MM.1S (cell line): Measurements from ENCODE around the gene RASSF9.

Source experiments
- DNase-seq: peaks from one replicate; pipeline ENCODE4 v3.0.0-alpha.2; 2015
- H2AFZ ChIP-seq: fragments of 300-600 bp; sonication (generic); 2 replicates; pipeline ENCODE4 v1.6.0; 2016; ENCODE audit warnings: antibody characterized with exemption, low read length
- H3F3A ChIP-seq: fragments of 300-600 bp; sonication (generic); 2 replicates; pipeline ENCODE4 v1.6.1; 2016; ENCODE audit warnings: mild to moderate bottlenecking, antibody characterized with exemption, low read length, moderate library complexity, mixed read lengths; ENCODE audit not compliant: insufficient read depth
- H3K27ac ChIP-seq: fragments of 300-600 bp; sonication (generic); 2 replicates; pipeline ENCODE4 v1.5.1; 2016; ENCODE audit warnings: mild to moderate bottlenecking, low read length
- H3K27me3 ChIP-seq: fragments of 300-600 bp; sonication (generic); replicated peaks from 2 replicates; pipeline ENCODE4 v1.6.0; 2016; ENCODE audit warnings: low read length; ENCODE audit not compliant: insufficient read depth
- H3K36me3 ChIP-seq: fragments of 300-600 bp; sonication (generic); replicated peaks from 2 replicates; pipeline ENCODE4 v1.6.1; 2016; ENCODE audit warnings: mild to moderate bottlenecking, low read length, mixed read lengths; ENCODE audit not compliant: insufficient read depth
- H3K4me1 ChIP-seq: fragments of 300-600 bp; sonication (generic); 2 replicates; pipeline ENCODE4 v1.6.1; 2016; ENCODE audit warnings: low read length, mixed read lengths
- H3K4me2 ChIP-seq: fragments of 300-600 bp; sonication (generic); 2 replicates; pipeline ENCODE4 v1.6.0; 2016; ENCODE audit warnings: low read depth, low read length
- H3K4me3 ChIP-seq: fragments of 300-600 bp; sonication (generic); 2 replicates; pipeline ENCODE4 v1.5.1; 2016; ENCODE audit warnings: low read length, mixed read lengths
- H3K79me2 ChIP-seq: fragments of 300-600 bp; sonication (generic); 2 replicates; pipeline ENCODE4 v1.6.1; 2016; ENCODE audit warnings: mixed run types, low read length, mixed read lengths
- H3K9ac ChIP-seq: fragments of 300-600 bp; sonication (generic); 2 replicates; pipeline ENCODE4 v1.6.1; 2016; ENCODE audit warnings: low read length, mixed read lengths
- H3K9me2 ChIP-seq: fragments of 300-600 bp; sonication (generic); replicated peaks from 2 replicates; pipeline ENCODE4 v1.6.1; 2016; ENCODE audit warnings: mild to moderate bottlenecking, low read length, mixed read lengths; ENCODE audit not compliant: insufficient read depth
- H3K9me3 ChIP-seq: fragments of 300-600 bp; sonication (generic); replicated peaks from 2 replicates; pipeline ENCODE4 v1.6.1; 2016; ENCODE audit warnings: mild to moderate bottlenecking, low read length, mixed read lengths; ENCODE audit not compliant: insufficient read depth
- H4K20me1 ChIP-seq: fragments of 300-600 bp; sonication (generic); 2 replicates; pipeline ENCODE4 v1.6.1; 2016; ENCODE audit warnings: mild to moderate bottlenecking, low read length, moderate library complexity, mixed read lengths; ENCODE audit not compliant: insufficient read depth
- EZH2 ChIP-seq: fragments of 300-600 bp; sonication (generic); optimal IDR thresholded peaks from 2 replicates; pipeline ENCODE3; 2017; ENCODE audit warnings: low read depth, mild to moderate bottlenecking, antibody characterized with exemption, low read length, mixed read lengths
- EZH2phosphoT487 ChIP-seq: fragments of 300-600 bp; sonication (generic); IDR thresholded peaks from 2 replicates; pipeline ENCODE4 v1.6.1; 2018; ENCODE audit warnings: antibody characterized with exemption, low read length
- TF ChIP-seq, protein P1 (sequence below): fragments of 300-600 bp; sonication (generic); IDR thresholded peaks from 2 replicates; pipeline ENCODE4 v1.5.1; 2016; ENCODE audit warnings: antibody characterized with exemption, low read length, mixed read lengths

The RASSF9 gene

DNA sequence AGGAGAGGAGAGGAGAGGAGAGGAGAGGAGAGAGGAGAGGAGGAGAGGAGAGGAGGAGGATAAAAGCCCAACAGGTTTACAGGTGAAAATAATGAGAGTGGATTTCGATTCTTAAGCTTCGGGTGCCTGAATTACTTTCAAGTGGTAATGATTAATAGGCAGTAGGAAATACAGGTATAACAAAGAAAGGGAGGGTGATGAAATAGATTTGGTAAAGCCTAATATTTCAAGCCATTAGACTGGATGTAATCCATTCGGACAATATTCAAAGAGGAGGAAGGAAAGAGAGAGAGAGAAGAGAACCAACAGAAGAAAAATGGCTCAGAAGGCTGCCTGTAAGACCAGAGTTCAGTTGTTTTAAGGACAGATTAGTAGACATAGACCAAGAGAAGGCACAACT, 76.6 kb downstream of the RASSF9 start:
- DNase-seq: no peak
- TF ChIP-seq EZH2 (no peak), EZH2phosphoT487 (no peak)
- TF ChIP-seq, protein P1, sequence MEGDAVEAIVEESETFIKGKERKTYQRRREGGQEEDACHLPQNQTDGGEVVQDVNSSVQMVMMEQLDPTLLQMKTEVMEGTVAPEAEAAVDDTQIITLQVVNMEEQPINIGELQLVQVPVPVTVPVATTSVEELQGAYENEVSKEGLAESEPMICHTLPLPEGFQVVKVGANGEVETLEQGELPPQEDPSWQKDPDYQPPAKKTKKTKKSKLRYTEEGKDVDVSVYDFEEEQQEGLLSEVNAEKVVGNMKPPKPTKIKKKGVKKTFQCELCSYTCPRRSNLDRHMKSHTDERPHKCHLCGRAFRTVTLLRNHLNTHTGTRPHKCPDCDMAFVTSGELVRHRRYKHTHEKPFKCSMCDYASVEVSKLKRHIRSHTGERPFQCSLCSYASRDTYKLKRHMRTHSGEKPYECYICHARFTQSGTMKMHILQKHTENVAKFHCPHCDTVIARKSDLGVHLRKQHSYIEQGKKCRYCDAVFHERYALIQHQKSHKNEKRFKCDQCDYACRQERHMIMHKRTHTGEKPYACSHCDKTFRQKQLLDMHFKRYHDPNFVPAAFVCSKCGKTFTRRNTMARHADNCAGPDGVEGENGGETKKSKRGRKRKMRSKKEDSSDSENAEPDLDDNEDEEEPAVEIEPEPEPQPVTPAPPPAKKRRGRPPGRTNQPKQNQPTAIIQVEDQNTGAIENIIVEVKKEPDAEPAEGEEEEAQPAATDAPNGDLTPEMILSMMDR: no peak
- H3K9me2 ChIP-seq: no peaks in the 10 kb centered on the region
- no peaks in the 10 kb centered on the region for H3K4me1 ChIP-seq
- no peak overlapping the region for H3K4me3 ChIP-seq
- H3K27me3 ChIP-seq: no peaks in the 10 kb centered on the region
- H3K27ac ChIP-seq: no peak overlapping the region
- H3K4me2 ChIP-seq: no peak overlapping the region
- no peaks in the 10 kb centered on the region for H3K9me3 ChIP-seq
- H3F3A ChIP-seq: no peaks in the 10 kb centered on the region
- H4K20me1 ChIP-seq: no peaks in the 10 kb centered on the region
- no peaks in the 10 kb centered on the region for H3K36me3 ChIP-seq
- no peak overlapping the region for H2AFZ ChIP-seq
- no peaks in the 10 kb centered on the region for H3K79me2 ChIP-seq
- no peak overlapping the region for H3K9ac ChIP-seq

- Histone ChIP-seq H3K4me1 (no peaks in the 10 kb centered on the region), H3K9ac (no peak overlapping the region), H3K79me2 (no peaks in the 10 kb centered on the region), H3K4me2 (no peak overlapping the region), H4K20me1 (no peaks in the 10 kb centered on the region), H3K36me3 (no peaks in the 10 kb centered on the region), H3F3A (no peaks in the 10 kb centered on the region), H2AFZ (no peak overlapping the region), H3K27me3 (no peaks in the 10 kb centered on the region), H3K4me3 (no peak overlapping the region), H3K9me3 (no peaks in the 10 kb centered on the region), H3K9me2 (no peaks in the 10 kb centered on the region), H3K27ac (no peak overlapping the region)
- TF ChIP-seq, protein P1: no peak
- TF ChIP-seq EZH2phosphoT487 (no peak), EZH2 (no peak)
- DNase-seq: no peak
Observed at GRCh38 chr12:85759091-85759490, 77.1 kb downstream of the RASSF9 start.

- TF ChIP-seq, protein P1: no peak
- no peak for TF ChIP-seq EZH2
- TF ChIP-seq EZH2phosphoT487: no peak
- Histone ChIP-seq H3K4me1 (no peaks in the 10 kb centered on the region), H3K9me3 (no peaks in the 10 kb centered on the region), H3K4me2 (no peak overlapping the region), H2AFZ (no peak overlapping the region), H3K36me3 (no peaks in the 10 kb centered on the region), H3K79me2 (no peaks in the 10 kb centered on the region), H3K9me2 (no peaks in the 10 kb centered on the region), H3K27ac (no peak overlapping the region), H4K20me1 (no peaks in the 10 kb centered on the region), H3K4me3 (no peak overlapping the region), H3F3A (no peaks in the 10 kb centered on the region), H3K9ac (no peak overlapping the region), H3K27me3 (no peaks in the 10 kb centered on the region)
- DNase-seq: no peak
Observed at GRCh38 chr12:85755760-85756159, 80.4 kb downstream of the RASSF9 start.
